Regular cardiac myocyte (primary cell): ENCODE results near the gene RBM5. TPM values are rescaled to one million over a fixed set of nuclear protein-coding genes. Genes with fewer than 3 reads are reported as not detected.

Experiments used
- total RNA-seq: library from RNA; depleted of rRNA; stranded (reverse); fragments of >200 nt; gene quantifications from 2 replicates; pipeline ENCODE4 v1.2.3, GENCODE V29; 2014

Gene RBM5
- total RNA-seq = 93.3 and 94.7 TPM in 2 replicates

DNA sequence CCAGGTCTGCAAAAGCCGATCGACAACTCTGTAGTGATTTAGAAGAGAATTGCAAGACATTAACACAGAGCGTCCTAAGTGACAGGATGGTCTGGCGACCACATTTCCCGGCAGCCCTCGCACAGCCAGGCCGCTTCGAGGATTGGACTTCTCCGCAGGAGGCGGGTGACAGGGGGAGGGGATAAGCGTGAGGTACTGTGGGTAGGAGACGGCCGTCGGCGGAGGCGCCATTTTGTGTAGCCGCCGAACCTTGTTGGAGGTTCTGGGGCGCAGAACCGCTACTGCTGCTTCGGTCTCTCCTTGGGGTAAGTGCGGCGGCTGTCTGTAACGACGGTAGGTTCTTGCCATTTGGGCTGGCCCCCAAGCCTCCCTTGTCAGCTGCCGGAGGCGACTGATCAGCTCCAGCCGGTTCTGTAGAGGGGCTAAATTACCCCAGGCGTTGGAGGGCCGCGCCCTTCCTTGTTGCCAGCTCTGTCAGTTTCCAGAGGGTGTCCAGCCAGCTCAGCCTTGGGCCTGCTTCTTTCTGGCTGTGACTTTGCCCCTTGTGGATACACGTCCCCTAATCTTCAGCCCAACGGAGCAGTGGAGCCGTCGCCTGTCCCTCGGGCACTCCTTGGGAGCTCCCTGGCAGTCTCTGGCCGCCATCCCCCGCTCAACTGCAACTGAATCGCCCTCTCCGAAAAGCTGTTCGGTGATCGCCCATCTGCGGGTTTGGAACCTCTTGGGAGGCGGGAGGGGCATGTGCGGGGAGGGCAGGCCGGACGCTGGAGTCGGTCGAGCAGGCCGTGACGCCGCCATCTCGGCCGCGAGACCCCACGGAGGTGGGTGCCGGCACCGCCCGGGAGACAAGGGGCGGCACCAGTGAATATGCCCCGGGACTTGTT lies at the start of gene RBM5:
Gene RBM5, plus strand, starts transcription at position 195 of the 884 bp plus-strand sequence. CDS start 1,516 bp downstream, outside the sequence.

DNA sequence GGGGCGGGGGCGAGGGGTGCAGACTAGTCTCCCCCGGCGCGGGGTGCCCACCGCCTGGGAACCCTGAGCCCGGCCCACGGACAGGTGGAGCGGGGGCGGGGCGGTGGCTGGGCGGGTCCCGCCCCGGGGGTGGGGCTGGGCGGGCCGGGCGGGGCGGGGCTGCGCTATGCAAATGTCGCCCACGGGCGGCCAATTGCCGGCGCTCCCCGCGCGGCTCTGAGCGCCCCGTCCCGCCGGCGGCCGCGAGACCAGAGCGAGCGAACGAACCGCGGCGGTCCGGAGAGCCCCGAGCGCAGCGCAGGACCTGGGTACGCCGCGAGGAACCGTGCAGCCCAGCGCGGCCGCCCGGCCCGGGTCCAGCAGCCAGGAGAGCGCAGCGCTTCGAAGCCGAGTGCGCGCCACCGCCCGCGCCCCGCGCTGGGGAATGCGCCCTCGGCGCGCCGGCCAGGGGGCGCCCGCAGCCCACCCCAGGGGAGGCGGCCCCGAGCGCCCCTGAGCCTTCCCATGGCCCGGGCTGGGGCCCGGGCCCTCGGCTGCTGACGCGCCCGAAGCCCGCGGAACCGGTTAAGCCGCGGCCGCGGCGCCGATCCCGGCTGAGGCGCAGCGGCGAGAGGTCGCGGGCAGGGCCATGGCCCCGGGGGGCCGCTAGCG lies 66.2 kb downstream of the RBM5 start, which contains the start of gene SEMA3F:
Gene SEMA3F, plus strand, starts transcription at position 485 of the 651 bp plus-strand sequence. CDS start 4,299 bp downstream, outside the sequence.

Other genes starting within 250 kb of the RBM5 start
- gene TRAIP, start 232.4 kb upstream of the RBM5 start, total RNA-seq = 1.4 and 9.0 TPM in 2 replicates
- gene CAMKV, start 219.0 kb upstream of the RBM5 start, total RNA-seq = under 0.01 TPM in 1 of 2 replicates, not detected in the other
- gene MST1R, start 185.0 kb upstream of the RBM5 start, total RNA-seq = 0.85 and 0.96 TPM in 2 replicates
- gene MON1A, start 159.1 kb upstream of the RBM5 start, total RNA-seq = 12.7 and 19.2 TPM in 2 replicates
- 36.8 and 52.1 TPM in 2 replicates for gene RBM6, start 148.8 kb upstream of the RBM5 start, total RNA-seq
- 1.7 and 1.9 TPM in 2 replicates for gene SEMA3F, start 66.4 kb downstream of the RBM5 start, total RNA-seq
- gene GNAT1, start 102.7 kb downstream of the RBM5 start, total RNA-seq = not detected in 2 replicates
- gene SLC38A3, start 116.4 kb downstream of the RBM5 start, total RNA-seq = not detected in 2 replicates
- gene GNAI2, start 147.3 kb downstream of the RBM5 start, total RNA-seq = 164 and 291 TPM in 2 replicates
- 1.2 and 2.8 TPM in 2 replicates for gene SEMA3B, start 180.2 kb downstream of the RBM5 start, total RNA-seq
- under 0.01 TPM in 1 of 2 replicates, not detected in the other for gene LSMEM2, start 190.2 kb downstream of the RBM5 start, total RNA-seq
- gene IFRD2, start 203.5 kb downstream of the RBM5 start, total RNA-seq = 54.1 and 164 TPM in 2 replicates
- gene HYAL3, start 210.5 kb downstream of the RBM5 start, total RNA-seq = 5.2 and 6.8 TPM in 2 replicates
- 2.1 and 3.9 TPM in 2 replicates for gene NAA80, start 210.5 kb downstream of the RBM5 start, total RNA-seq
- gene HYAL1, start 214.7 kb downstream of the RBM5 start, total RNA-seq = 0.96 and 2.5 TPM in 2 replicates
- 60.6 and 83.6 TPM in 2 replicates for gene HYAL2, start 233.8 kb downstream of the RBM5 start, total RNA-seq
- gene TUSC2, start 239.3 kb downstream of the RBM5 start, total RNA-seq = 16.6 and 21.3 TPM in 2 replicates